GM12878 (cell line): ENCODE measurements around the gene KIF5C. TPM values are rescaled to one million over a fixed set of nuclear protein-coding genes. Genes with fewer than 3 reads are reported as not detected.

Source experiments
- ATAC-seq: fragments of 200-7000 bp; cut with Tn5 transposase; 3 replicates; pipeline ENCODE4 v1.9.1; 2020; ENCODE audit warnings: mild to moderate bottlenecking, moderate library complexity
- BruUV-seq: library from RNA; stranded (reverse); fragments of 400-500 nt; replicated peaks from 2 replicates; lab custom pipeline; 2021; lab: Mats Ljungman, UMichigan
- CTCF ChIA-PET: fragments of 300-600 bp; sonication (Branson Sonifier 250); formaldehyde crosslinking; extraction: SDS; loops from one replicate; lab custom pipeline; 2021; ENCODE audit warnings: inconsistent platforms; lab: Yijun Ruan, JAX
- POLR2A ChIA-PET: fragments of 350-600 bp; formaldehyde crosslinking; extraction: SDS; loops from one replicate; lab custom pipeline; 2021; ENCODE audit warnings: inconsistent platforms; lab: Charles Lee
- RAD21 ChIA-PET: fragments of 300-600 bp; sonication (Branson Sonifier 250); formaldehyde crosslinking; loops from one replicate; lab custom pipeline; 2023; ENCODE audit warnings: antibody characterized with exemption; ENCODE audit not compliant: unreplicated experiment; lab: Charles Lee
- SMC1A ChIA-PET: fragments of 300-600 bp; sonication (Branson Sonifier 250); formaldehyde crosslinking; loops from one replicate; lab custom pipeline; 2023; ENCODE audit not compliant: unreplicated experiment, uncharacterized antibody; lab: Charles Lee
- DNase-seq: peaks from one replicate; pipeline ENCODE4 v3.0.0-alpha.2; 2011; ENCODE audit warnings: low read depth, low spot score
- FAIRE-seq: peaks from 3 replicates; lab custom pipeline; 2011; peaks lifted over from hg19 to GRCh38; lab: Jason Lieb, UNC
- H2AFZ ChIP-seq: 2 replicates; pipeline ENCODE4 v1.6.0; 2011; ENCODE audit warnings: low read depth, low read length, control low read depth; ENCODE audit not compliant: control insufficient read depth
- H3K27ac ChIP-seq: 2 replicates; pipeline ENCODE4 v1.5.1; 2011; ENCODE audit warnings: control low read depth; ENCODE audit not compliant: control insufficient read depth, insufficient read depth
- H3K27me3 ChIP-seq, 2 experiments: replicated peaks in 1 of 2; 2 replicates each; pipeline versions ENCODE4 v1.6.0 to v1.6.1; 2011; ENCODE audit warnings: low read length in 1 of 2; ENCODE audit not compliant: control insufficient read depth in 2 of 2, insufficient read depth in 2 of 2
- H3K36me3 ChIP-seq, 2 experiments: 2 replicates each; pipeline ENCODE4 v1.5.1; 2011; ENCODE audit warnings: low read length in 1 of 2; ENCODE audit not compliant: control insufficient read depth in 2 of 2, insufficient read depth in 2 of 2
- H3K4me1 ChIP-seq: 2 replicates; pipeline ENCODE4 v1.6.1; 2011; ENCODE audit warnings: mild to moderate bottlenecking, low read length, moderate library complexity, mixed read lengths; ENCODE audit not compliant: control insufficient read depth, insufficient read depth
- H3K4me2 ChIP-seq: 2 replicates; pipeline ENCODE4 v1.6.0; 2011; ENCODE audit warnings: control low read depth; ENCODE audit not compliant: control insufficient read depth, insufficient read depth
- H3K4me3 ChIP-seq: fragments of 200-600 bp; sonication (generic); 2 replicates; pipeline ENCODE4 v1.5.1; 2016
- H3K79me2 ChIP-seq: 2 replicates; pipeline ENCODE4 v1.6.0; 2011; ENCODE audit warnings: low read length; ENCODE audit not compliant: control insufficient read depth, insufficient read depth
- H3K9ac ChIP-seq: 2 replicates; pipeline ENCODE4 v1.8.0; 2011; ENCODE audit warnings: low read length, control low read depth, mixed read lengths; ENCODE audit not compliant: control insufficient read depth, insufficient read depth
- H3K9me3 ChIP-seq: replicated peaks from 3 replicates; pipeline ENCODE4 v1.5.1; 2011; ENCODE audit warnings: mild to moderate bottlenecking, low read length; ENCODE audit not compliant: control insufficient read depth, insufficient read depth
- H4K20me1 ChIP-seq: 2 replicates; pipeline ENCODE4 v1.6.0; 2011; ENCODE audit not compliant: control insufficient read depth, insufficient read depth
- CEBPB ChIP-seq, 2 experiments: fragments of 150-350 bp in 1 of 2; IDR thresholded peaks; 2 replicates each; pipeline ENCODE4 v1.6.1; 2012 to 2014; ENCODE audit warnings: low read depth in 2 of 2, low read length in 2 of 2, borderline replicate concordance in 1 of 2, inconsistent platforms in 1 of 2
- CHD4 ChIP-seq: fragments of 200-600 bp; sonication (generic); IDR thresholded peaks from 2 replicates; pipeline ENCODE4 v1.6.1; 2016; ENCODE audit warnings: mild to moderate bottlenecking
- MEF2B ChIP-seq: fragments of 450-650 bp; IDR thresholded peaks from 2 replicates; pipeline ENCODE4 v1.6.1; 2018; ENCODE audit warnings: mild to moderate bottlenecking, moderate library complexity; ENCODE audit not compliant: partially characterized antibody, poor library complexity, severe bottlenecking
- NFYB ChIP-seq: IDR thresholded peaks from 2 replicates; pipeline ENCODE4 v1.6.1; 2011; ENCODE audit warnings: low read depth, mild to moderate bottlenecking, low read length, improper control_type of control experiment, moderate library complexity; ENCODE audit not compliant: insufficient read depth
- RCOR1 ChIP-seq: conservative IDR thresholded peaks from 2 replicates; pipeline ENCODE4 v1.6.1; 2012; ENCODE audit warnings: low read depth, low read length, improper control_type of control experiment
- STAT3 ChIP-seq: IDR thresholded peaks from 2 replicates; pipeline ENCODE4 v1.6.1; 2011; ENCODE audit warnings: low read depth, low read length, improper control_type of control experiment
- ZNF207 ChIP-seq: fragments of 450-650 bp; IDR thresholded peaks from 2 replicates; pipeline ENCODE4 v1.6.1; 2014; ENCODE audit warnings: antibody characterized with exemption, mild to moderate bottlenecking, borderline replicate concordance
- WGBS: methylation state at CpG from one replicate; pipeline ENCODE4 v1.1.6; 2016; ENCODE audit warnings: low lambda C conversion rate; ENCODE audit not compliant: insufficient replicate concordance, insufficient coverage; ENCODE audit errors: missing lambda C conversion rate; 5-methylcytosine and 5-hydroxymethylcytosine counted together
- in situ Hi-C: fragments of 300-500 bp; cut with MboI; formaldehyde crosslinking; loops from 9 replicates; pipeline ENCODE4 v1.14.3; 2018; ENCODE audit warnings: mixed read lengths
- intact Hi-C: fragments of 100-400 bp; cut with micrococcal nuclease; formaldehyde crosslinking; loops from one replicate; pipeline ENCODE4 v1.14.2; 2022; ENCODE audit not compliant: unreplicated experiment
- polyA plus RNA-seq, 11 experiments: library from polyadenylated mRNA; depleted of rRNA in 4 of 11; unstranded in 6 of 11; stranded (reverse) in 5 of 11; fragments of >200 nt; fragmentation: Nextera tagmentation in 4 of 11; fragmentation: Illumina TruSeq in 1 of 11; extraction: Ambion mirVana in 4 of 11; extraction: Trizol in 1 of 11; gene quantifications; 1 replicate in 1 of 11; 2 replicates in 10 of 11; pipeline versions ENCODE4 v1.2.1 to v1.2.3, GENCODE V29; 2011 to 2016; ENCODE audit warnings: inconsistent platforms in 2 of 11, missing spikeins in 2 of 11, low read depth in 1 of 11
- total RNA-seq, 4 experiments: library from RNA; depleted of rRNA in 3 of 4; stranded (reverse); fragments of >200 nt in 3 of 4; fragmentation: Illumina TruSeq in 1 of 4; extraction: Trizol in 1 of 4; gene quantifications; 2 replicates each; pipeline versions ENCODE4 v1.2.1 to v1.2.3, GENCODE V29; 2013 to 2021

The KIF5C gene
- total and polyA plus RNA-seq, 10 of the 15 experiments (the other 5 are each of a cell fraction or from before 2014, with no cell fraction given) = 0.08 to 0.49 (median 0.24) TPM

- no peak for ATAC-seq
- H3K27me3 ChIP-seq = no peaks in the 10 kb centered on the region
- RAD21 ChIA-PET = no interaction called here
- no peak overlapping the region for H3K4me2 ChIP-seq
- POLR2A ChIA-PET = no interaction called here
- no TSS peak for BruUV-seq
- H3K27ac ChIP-seq = no peak overlapping the region
- in situ Hi-C loops = no loop called here
- CTCF ChIA-PET = interaction anchor here (18.7 kb wide), 1 partner anchor 21 kb away, joined by 508 read pairs; the partner anchor contains the start of gene LYPD6B
- TF ChIP-seq ZNF207 (no peak), MEF2B (no peak), STAT3 (no peak), NFYB (no peak), CEBPB (IDR thresholded peaks at IDR 0.05; ENCODE audit: borderline replicate concordance in 1 of 2, low read depth in 2 of 2, low read length in 2 of 2) (no peak), RCOR1 (no peak), CHD4 (no peak)
- TF ChIP-seq, all 136 proteins: peak for 0
- FAIRE-seq (no peak), DNase-seq (no peak)
- SMC1A ChIA-PET = interaction anchor here (14.0 kb wide), 1 partner anchor 22 kb away, joined by 327 read pairs; the partner anchor contains the start of gene LYPD6B
- intact Hi-C loops = no loop called here
- H2AFZ ChIP-seq = no peak overlapping the region
- H3K9ac ChIP-seq = no peak overlapping the region
- H3K79me2 ChIP-seq = no peaks in the 10 kb centered on the region
- H3K4me1 ChIP-seq = no peaks in the 10 kb centered on the region; the same call in 1 of the 2 replicates
- no peak overlapping the region for H3K4me3 ChIP-seq
- 63% methylated on average over 9 of the region's 9 CpGs for WGBS
- no peaks in the 10 kb centered on the region for H3K9me3 ChIP-seq
- no peaks in the 10 kb centered on the region for H4K20me1 ChIP-seq
- H3K36me3 ChIP-seq = no peaks in the 10 kb centered on the region
Measured at GRCh38 chr2:149012545-149012944, 137.5 kb downstream of the KIF5C start.
